Pancreas (tissue), 10 donors: Measurements from ENCODE around the gene TRAPPC6A. TPM values are rescaled to one million over a fixed set of nuclear protein-coding genes. Genes with fewer than 3 reads are reported as not detected.

Experiments used
- ATAC-seq, 4 donors: fragments of 200-7000 bp; cut with Tn5 transposase; one replicate each; pipeline versions ENCODE4 v1.8.0 to v1.9.1; 2020; ENCODE audit warnings: mild to moderate bottlenecking in 4 of 4, moderate library complexity in 4 of 4
- DNase-seq, 6 donors: peaks; one replicate each; pipeline ENCODE4 v3.0.0-alpha.2; 2020
- FAIRE-seq: peaks from 2 replicates; lab custom pipeline; 2012; peaks lifted over from hg19 to GRCh38; lab: Jason Lieb, UNC
- H3K27ac ChIP-seq, 4 donors: fragments of 200-600 bp; sonication (generic); 1 replicate in 3 of 4; 2 replicates in 1 of 4; pipeline versions ENCODE4 v1.5.0 to v1.8.0; 2020
- H3K27me3 ChIP-seq, 4 donors: fragments of 200-600 bp; one replicate each; pipeline ENCODE4 v1.8.0; 2021
- H3K36me3 ChIP-seq, 3 donors: fragments of 200-600 bp; sonication (generic) in 1 of 3; one replicate each; pipeline versions ENCODE4 v1.5.0 to v1.8.0; 2020 to 2021
- H3K4me1 ChIP-seq, 3 donors: fragments of 200-600 bp; one replicate each; pipeline ENCODE4 v1.8.0; 2021
- H3K4me3 ChIP-seq, 4 donors: fragments of 200-600 bp; sonication (generic) in 2 of 4; one replicate each; pipeline versions ENCODE4 v1.5.0 to v1.8.0; 2020 to 2021
- H3K9me3 ChIP-seq, 4 donors: fragments of 200-600 bp; one replicate each; pipeline ENCODE4 v1.8.0; 2021
- CTCF ChIP-seq, 4 donors: fragments of 200-600 bp; sonication (generic) in 3 of 4; IDR thresholded peaks; one replicate each; pipeline versions ENCODE4 v1.5.0 to v1.8.0; 2021; ENCODE audit warnings: antibody characterized with exemption in 4 of 4
- WGBS, 2 donors: extraction: QIAGEN DNeasy Blood & Tissue Kit; methylation state at CpG; one replicate each; pipeline ENCODE4 v1.1.7; 2013; 5-methylcytosine and 5-hydroxymethylcytosine counted together
- intact Hi-C, 3 donors: fragments of 100-400 bp; cut with DNase I; formaldehyde crosslinking; loops; one replicate each; pipeline versions ENCODE4 v1.11.1 to v1.14.2; 2022
- polyA plus RNA-seq, 2 donors: library from polyadenylated mRNA; stranded (reverse); fragments of 200-250 nt; gene quantifications; one replicate each; pipeline ENCODE4 v1.2.3, GENCODE V29; 2013
- total RNA-seq, 6 donors: library from RNA; stranded (reverse); fragmentation: NEBNext Ultra II Directional in 4 of 6; extraction: Animal tissue kit (Norgen Biotek cat#: 25700) in 4 of 6; gene quantifications; one replicate each; pipeline versions ENCODE4 v1.2.1 to v1.2.4, GENCODE V29; 2021 to 2023
- donor health status: healthy with polysubstance abuse.
- donor health status: DM: no; HTN: no; CAD: no; lungs with moderate emphysema.
- donor health status: DM: no; HTN: no; CAD: no.
- donor health status: control.
- donor health status: control.
- donor health status: Bipolar disorder and iron deficiency.
- donor health status: DM: yes; HTN: yes; CAD: no.
- donor health status: DM: no; HTN: no; CAD: no.
- donor health status: DM: no; HTN: no; CAD: no.
- donor health status: DM: yes; HTN: yes; CAD: no.

Gene TRAPPC6A
- total and polyA plus RNA-seq, 8 donors: 9.7 to 37.9 (median 14.1) TPM

GRCh38 chr19:45179072-45179891 lies 1.2 kb upstream of the TRAPPC6A start:
- Histone ChIP-seq H3K27ac (peak overlapping the region; percentile 70 to 88 (median 83)), H3K4me1 (peaks cover 5 to 16% (median 15%) of the 10 kb centered on the region in 3 donors), H3K4me3 (peak overlapping the region; percentile 58 to 90 (median 68)), H3K9me3 (no peaks in the 10 kb centered on the region), H3K36me3 (no peaks in the 10 kb centered on the region), H3K27me3 (no peaks in the 10 kb centered on the region)
- intact Hi-C loops: no loop called here
- DNase-seq: peak in 5 of 6 donors; percentile 39 to 85 (median 73)
- no peak for FAIRE-seq
- no peak for TF ChIP-seq CTCF (IDR thresholded peaks at IDR 0.05)
- peak in 2 of 4 donors; percentile 1 to 2 for ATAC-seq
- WGBS, 2 donors: 1% methylated on average over 65 to 97 of the region's 97 CpGs

- Histone ChIP-seq H3K9me3 (no peaks in the 10 kb centered on the region), H3K36me3 (no peaks in the 10 kb centered on the region), H3K4me3 (peak within 1 kb of the TSS; percentile 58 to 90 (median 68)), H3K4me1 (peaks cover 5 to 16% (median 15%) of the 10 kb centered on the region in 3 donors), H3K27me3 (no peaks in the 10 kb centered on the region), H3K27ac (peak within 1 kb of the TSS; percentile 75 to 88 (median 83))
- 0% methylated on average over 51 of the region's 51 CpGs for WGBS, 2 donors
- DNase-seq (peak; percentile 98 to 100 (median 100)), ATAC-seq (peak; percentile 91 to 96 (median 92)), FAIRE-seq (peak; percentile 98)
- TF ChIP-seq CTCF (IDR thresholded peaks at IDR 0.05): peak in 3 of 4 donors; percentile 22 to 46 (median 42)
- intact Hi-C loops: no loop called here
Measured at GRCh38 chr19:45178262-45179071, 430 bp upstream of the TRAPPC6A start, which contains the start of gene BLOC1S3. TSS of gene BLOC1S3 (plus strand) at chr19:45178784. CDS start at chr19:45179297, 513 bp downstream.

GRCh38 chr19:45175515-45176345 lies 2.3 kb downstream of the TRAPPC6A start:
- Histone ChIP-seq H3K4me1 (peaks cover 5 to 13% (median 9%) of the 10 kb centered on the region in 3 donors), H3K27ac (no peak overlapping the region), H3K36me3 (no peaks in the 10 kb centered on the region), H3K4me3 (no peak overlapping the region), H3K27me3 (no peaks in the 10 kb centered on the region), H3K9me3 (no peaks in the 10 kb centered on the region)
- no peak for TF ChIP-seq CTCF (IDR thresholded peaks at IDR 0.05)
- DNase-seq (peak in 1 of 6 donors; percentile 10), ATAC-seq (no peak), FAIRE-seq (no peak)
- intact Hi-C loops: no loop called here
- WGBS, 2 donors: 77 to 79% methylated on average over 10 of the region's 10 CpGs

GRCh38 chr19:45173816-45174215 lies 4.2 kb downstream of the TRAPPC6A start:
- FAIRE-seq (no peak), ATAC-seq (no peak), DNase-seq (no peak)
- H3K27me3 ChIP-seq: no peaks in the 10 kb centered on the region
- no peak for TF ChIP-seq CTCF (IDR thresholded peaks at IDR 0.05)
- no peak overlapping the region for H3K4me3 ChIP-seq
- intact Hi-C loops: no loop called here
- H3K36me3 ChIP-seq: no peaks in the 10 kb centered on the region
- H3K4me1 ChIP-seq: peaks cover 0 to 4% (median 0%) of the 10 kb centered on the region in 3 donors
- no peaks in the 10 kb centered on the region for H3K9me3 ChIP-seq
- H3K27ac ChIP-seq: no peak overlapping the region
- WGBS, 2 donors: 77 to 82% methylated on average over 12 of the region's 12 CpGs
